GM21526 (cell line): ENCODE data around the gene NXF1.
"Not testable (repeated sequence)": the region's sequence is repeated elsewhere in the genome, so short reads cannot be mapped to it uniquely, and the experiment has no call there.

Experiments used
- ATAC-seq: cut with Tn5 transposase; IDR thresholded peaks from one replicate; pipeline ENCODE4 v1.9.1; 2021; ENCODE audit warnings: moderate library complexity; ENCODE audit not compliant: unreplicated experiment, low FRiP score

The NXF1 gene

GRCh38 chr11:62788991-62789390 lies 16.2 kb downstream of the NXF1 start:
- no peak for ATAC-seq

DNA sequence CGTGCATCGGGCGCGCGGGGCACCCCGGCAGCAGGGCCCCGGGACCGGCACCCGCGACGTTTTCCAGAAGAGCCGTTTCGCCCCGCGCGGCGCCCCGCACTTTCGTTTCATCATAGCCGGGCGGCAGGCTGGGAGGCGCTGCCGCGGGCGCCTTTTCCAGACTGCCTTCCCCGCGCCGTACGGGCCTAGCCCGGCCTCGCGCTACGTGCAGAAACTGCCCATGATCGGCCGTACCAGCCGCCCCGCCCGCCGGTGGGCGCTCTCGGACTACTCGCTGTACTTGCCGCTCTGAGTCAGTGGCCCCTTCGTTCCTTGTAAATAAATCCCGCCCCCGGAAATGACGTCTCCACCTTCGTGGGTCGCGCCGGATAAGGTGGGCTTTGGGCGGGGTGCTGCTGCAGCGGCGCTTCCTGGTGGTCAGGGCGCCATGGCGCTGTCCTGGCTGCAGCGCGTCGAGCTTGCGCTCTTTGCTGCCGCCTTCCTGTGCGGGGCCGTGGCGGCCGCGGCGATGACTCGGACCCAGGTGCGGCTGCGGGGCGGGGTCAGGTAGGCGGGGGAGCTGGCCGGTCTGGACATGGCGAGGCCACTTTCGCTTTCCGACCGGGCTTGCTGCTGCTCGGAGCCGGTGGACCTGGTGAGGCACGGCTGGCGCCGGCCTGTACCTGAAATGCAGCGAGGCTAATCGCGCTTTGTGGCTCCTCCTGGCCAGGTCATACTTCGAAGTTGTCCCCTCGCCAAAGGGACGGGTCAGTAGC lies 18.1 kb downstream of the NXF1 start, which contains the start of gene TMEM179B:
TSS of gene TMEM179B (plus strand) at position 398 of the 755 bp plus-strand sequence. CDS start at position 428, 30 bp downstream.
- ATAC-seq: peak; percentile 57

DNA sequence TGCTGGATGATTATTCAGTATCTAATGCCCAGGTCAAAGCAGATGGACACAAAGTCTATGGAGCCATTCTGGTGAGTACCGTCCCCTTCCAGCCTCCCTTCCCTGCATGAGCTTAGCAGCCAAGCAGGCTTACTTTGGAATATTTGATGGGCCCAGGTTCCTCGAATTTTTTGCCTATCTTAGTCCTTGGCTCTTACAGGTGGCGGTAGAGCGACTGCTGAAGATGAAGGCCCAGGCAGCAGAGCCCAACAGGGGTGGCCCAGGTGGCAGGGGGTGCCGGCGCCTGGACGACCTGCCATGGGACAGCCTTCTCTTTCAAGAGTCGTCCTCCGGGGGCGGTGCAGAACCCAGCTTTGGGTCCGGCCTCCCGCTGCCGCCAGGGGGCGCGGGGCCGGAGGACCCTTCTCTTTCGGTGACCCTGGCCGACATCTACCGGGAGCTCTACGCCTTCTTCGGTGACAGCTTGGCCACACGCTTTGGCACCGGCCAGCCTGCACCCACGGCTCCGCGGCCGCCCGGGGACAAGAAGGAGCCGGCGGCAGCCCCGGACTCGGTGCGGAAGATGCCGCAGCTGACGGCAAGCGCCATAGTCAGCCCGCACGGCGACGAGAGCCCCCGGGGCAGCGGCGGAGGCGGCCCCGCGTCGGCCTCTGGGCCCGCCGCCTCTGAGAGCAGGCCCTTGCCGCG lies 18.8 kb downstream of the NXF1 start:
- ATAC-seq: peak; percentile 48

GRCh38 chr11:62782753-62783152 lies 22.5 kb downstream of the NXF1 start:
- ATAC-seq: no peak

DNA sequence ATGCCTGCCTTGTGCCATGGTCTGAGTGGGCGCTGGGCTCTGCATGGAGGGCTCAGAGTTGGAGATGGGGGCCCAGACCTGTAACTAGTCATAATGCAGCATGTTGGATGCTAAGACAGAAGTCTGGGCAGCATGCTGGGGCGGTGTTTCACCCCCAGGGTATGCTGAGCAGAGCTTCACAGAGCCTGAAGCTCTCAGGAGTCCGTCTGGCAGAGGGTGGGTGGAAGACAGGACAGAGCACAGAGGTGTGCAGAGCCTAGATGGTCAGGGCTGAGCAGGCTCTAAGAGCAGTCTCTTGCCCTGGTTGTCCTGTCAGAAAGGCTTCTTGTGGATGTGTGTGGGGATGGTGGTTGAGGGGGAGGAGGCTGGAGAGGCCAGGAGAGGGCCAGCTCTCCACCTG lies 26.8 kb downstream of the NXF1 start:
- ATAC-seq: no peak

- no peak for ATAC-seq
These were observed 27.9 kb downstream of the NXF1 start for GRCh38 chr11:62777389-62777788.

- no peak for ATAC-seq
These were observed 29.6 kb downstream of the NXF1 start for GRCh38 chr11:62775646-62776045.

DNA sequence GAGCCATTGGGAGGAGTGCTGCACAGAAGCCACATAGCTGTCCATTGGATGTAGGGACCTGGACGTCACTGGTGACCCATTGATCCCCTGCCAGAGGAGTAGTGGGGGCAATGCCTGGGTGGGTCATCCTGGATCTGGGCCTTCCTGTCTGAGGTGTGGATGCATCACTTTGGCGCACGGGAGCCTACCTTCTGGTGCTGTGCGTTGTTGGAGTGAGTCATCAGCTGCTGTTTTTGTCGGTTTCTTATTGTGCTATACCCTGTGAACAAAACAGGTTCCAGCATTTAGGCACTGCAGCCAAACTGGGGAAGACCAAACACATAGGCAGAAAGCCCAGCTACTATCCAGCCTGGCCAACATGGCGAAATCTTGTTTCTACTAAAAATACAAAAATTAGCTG lies 30.8 kb downstream of the NXF1 start:
- no peak for ATAC-seq

- ATAC-seq: peak; percentile 45
These were observed 33.9 kb downstream of the NXF1 start, which contains the start of gene TAF6L for GRCh38 chr11:62771144-62772021. TAF6L (plus strand) TSS chr11:62771396; CDS start chr11:62775784, 4,388 bp downstream.

- no peak for ATAC-seq
These were observed 34.5 kb downstream of the NXF1 start for GRCh38 chr11:62770778-62771143.

GRCh38 chr11:62760867-62761227 lies 44.4 kb downstream of the NXF1 start:
- ATAC-seq: not testable (repeated sequence)

DNA sequence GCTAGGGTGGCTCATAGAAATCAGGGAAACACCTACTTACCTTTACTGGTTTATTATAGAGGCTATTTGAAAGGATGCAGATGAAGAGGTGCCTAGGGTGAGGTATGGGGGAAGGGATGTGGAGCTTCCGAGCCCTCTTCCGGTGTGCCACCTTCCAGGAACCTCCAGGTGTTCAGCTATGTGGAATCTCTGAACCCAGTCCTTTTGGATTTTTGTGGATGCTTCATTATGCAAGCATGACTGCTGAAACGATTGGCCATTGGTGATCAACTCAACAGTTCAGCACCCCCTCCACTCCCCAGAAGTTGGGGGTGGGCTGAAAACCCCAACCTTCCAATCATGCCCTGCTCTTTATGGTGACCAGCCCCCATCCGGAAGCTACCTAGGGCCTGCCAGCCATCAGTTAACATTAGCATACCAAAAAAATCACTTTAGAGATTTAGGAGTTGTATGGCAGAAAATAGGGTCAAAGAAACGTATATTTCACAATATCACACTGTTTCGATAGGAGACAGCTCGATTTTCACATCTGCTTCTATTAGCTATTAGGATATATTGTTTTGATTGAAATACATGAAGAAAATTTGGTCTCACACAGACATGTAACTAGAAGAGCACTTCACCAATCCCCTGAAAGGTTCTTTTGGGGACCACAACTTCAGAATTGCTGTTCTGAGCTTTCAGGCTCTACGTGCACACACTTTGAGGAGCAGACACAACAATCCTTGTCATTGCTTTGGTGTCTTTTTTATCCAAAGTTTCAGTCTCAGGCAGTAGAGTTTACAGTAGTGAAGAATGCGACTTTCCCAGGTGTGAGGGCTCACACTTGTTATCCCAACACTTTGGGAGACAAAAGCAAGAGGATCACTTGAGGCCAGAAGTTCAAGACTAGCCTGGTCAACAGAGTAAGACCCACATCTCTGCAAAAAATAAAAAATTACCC lies 47.1 kb downstream of the NXF1 start:
- no peak for ATAC-seq

GRCh38 chr11:62755086-62755615 lies 50.1 kb downstream of the NXF1 start:
- ATAC-seq: no peak

GRCh38 chr11:62753736-62754603 lies 51.3 kb downstream of the NXF1 start, which contains the start of gene ZBTB3:
ZBTB3 (minus strand) TSS chr11:62754160; CDS start chr11:62753664, 496 bp downstream.
- peak; percentile 86 for ATAC-seq

- ATAC-seq: peak; percentile 6
These were observed 52.1 kb downstream of the NXF1 start for GRCh38 chr11:62752994-62753735.

DNA sequence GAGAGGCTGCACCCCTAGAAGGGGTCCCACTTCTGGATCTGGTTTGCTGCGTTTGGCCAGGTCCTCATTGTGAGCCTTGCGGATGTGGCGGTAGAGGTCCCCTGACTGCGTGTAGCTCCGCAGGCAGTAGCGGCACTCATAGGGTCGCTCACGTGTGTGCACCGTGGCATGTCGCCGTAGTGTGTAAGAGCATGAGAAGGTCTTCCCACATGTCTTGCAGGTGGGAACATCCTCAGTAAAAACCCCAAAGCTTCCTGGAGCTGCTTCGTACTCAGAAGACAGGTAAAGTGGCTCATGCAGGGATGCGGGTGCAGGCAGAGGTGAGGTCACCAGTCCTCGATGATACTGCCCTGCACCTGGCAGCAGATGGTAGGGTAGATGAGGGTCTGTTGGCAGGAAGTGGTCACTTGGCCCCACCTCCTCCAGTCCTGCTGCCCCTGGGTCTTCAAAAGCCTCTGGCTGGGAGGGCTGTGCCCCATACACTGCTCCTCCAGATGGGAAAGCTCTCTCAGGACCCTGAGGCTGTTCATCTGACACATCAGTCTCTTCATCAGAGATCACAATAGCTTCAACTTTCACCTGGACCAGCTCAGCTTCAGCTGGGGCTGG lies 53.0 kb downstream of the NXF1 start:
- no peak for ATAC-seq

DNA sequence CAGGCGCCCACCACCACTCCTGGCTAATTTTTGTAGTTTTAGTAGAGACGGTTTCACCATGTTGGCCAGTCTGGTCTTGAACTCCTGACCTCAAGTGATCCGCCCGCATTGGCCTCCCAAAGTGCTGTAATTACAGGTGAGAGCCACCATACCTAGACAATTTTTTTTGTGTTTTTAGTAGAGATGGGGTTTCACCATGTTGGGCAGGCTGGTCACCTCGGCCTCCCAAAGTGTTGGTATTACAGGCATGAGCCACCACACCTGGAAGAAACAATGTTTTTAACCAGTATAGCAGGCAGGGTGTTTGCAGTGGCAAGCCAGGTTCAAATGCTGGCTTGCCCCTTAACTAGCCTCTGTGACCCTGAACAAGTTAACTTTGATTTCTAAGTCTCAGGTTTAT lies 55.3 kb downstream of the NXF1 start:
- ATAC-seq: not testable (repeated sequence)
